ENCODE results near the gene UNC5A.

UNC5A gene

GRCh38 chr5:176902102-176902814, 91.9 kb downstream of the UNC5A start:
- no peak for FAIRE-seq
- no peak for DNase-seq (ENCODE audit: insufficient read length, low spot score)
- TF ChIP-seq, protein P1, sequence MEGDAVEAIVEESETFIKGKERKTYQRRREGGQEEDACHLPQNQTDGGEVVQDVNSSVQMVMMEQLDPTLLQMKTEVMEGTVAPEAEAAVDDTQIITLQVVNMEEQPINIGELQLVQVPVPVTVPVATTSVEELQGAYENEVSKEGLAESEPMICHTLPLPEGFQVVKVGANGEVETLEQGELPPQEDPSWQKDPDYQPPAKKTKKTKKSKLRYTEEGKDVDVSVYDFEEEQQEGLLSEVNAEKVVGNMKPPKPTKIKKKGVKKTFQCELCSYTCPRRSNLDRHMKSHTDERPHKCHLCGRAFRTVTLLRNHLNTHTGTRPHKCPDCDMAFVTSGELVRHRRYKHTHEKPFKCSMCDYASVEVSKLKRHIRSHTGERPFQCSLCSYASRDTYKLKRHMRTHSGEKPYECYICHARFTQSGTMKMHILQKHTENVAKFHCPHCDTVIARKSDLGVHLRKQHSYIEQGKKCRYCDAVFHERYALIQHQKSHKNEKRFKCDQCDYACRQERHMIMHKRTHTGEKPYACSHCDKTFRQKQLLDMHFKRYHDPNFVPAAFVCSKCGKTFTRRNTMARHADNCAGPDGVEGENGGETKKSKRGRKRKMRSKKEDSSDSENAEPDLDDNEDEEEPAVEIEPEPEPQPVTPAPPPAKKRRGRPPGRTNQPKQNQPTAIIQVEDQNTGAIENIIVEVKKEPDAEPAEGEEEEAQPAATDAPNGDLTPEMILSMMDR (IDR thresholded peaks at IDR 0.05; ENCODE audit: insufficient read depth, missing control alignments): no peak

DNA sequence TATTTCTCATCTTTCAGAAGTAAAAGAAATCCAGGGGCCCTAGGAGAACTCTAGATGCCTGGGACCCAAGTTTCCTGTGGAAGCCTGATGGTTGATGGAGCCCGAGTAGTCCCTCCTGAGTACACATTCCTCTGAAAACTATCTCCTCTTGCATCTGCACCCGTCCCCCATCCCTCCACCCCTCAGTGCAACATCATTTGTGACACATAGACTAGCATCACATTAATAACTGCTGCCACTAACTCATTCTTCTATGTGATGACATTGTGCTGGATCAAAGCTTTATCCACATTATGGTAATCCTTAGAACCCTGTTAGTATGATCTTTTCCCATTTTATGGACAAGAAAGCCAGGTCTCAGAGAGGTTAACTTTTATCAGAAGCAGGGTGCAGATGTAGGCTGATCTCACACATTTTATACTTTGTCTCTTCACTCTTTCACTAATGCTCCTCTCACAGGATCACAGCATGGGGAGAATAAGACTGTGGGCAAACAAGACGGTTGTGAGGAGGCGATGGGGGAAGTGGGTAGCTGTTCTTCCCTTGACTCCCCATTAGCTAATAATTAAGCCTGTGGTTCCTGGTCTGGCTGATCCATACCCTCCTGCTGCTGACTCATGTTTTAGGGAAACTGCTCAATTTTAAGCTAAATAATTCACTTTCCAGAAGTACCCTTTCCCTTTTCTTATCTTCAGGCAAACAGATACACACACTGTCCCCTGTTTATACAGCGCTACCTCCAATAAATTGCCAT, 92.7 kb downstream of the UNC5A start:
- FAIRE-seq: no peak
- TF ChIP-seq, protein P1 (IDR thresholded peaks at IDR 0.05; ENCODE audit: insufficient read depth, missing control alignments): no peak

GRCh38 chr5:176904276-176904675, 93.9 kb downstream of the UNC5A start:
- FAIRE-seq (no peak), DNase-seq (ENCODE audit: insufficient read length, low spot score) (no peak)
- TF ChIP-seq, protein P1 (IDR thresholded peaks at IDR 0.05; ENCODE audit: insufficient read depth, missing control alignments): no peak

More for the DNA sequence above, 92.7 kb downstream of the UNC5A start:
- DNase-seq (ENCODE audit: insufficient read length, low spot score): no peak

DNA sequence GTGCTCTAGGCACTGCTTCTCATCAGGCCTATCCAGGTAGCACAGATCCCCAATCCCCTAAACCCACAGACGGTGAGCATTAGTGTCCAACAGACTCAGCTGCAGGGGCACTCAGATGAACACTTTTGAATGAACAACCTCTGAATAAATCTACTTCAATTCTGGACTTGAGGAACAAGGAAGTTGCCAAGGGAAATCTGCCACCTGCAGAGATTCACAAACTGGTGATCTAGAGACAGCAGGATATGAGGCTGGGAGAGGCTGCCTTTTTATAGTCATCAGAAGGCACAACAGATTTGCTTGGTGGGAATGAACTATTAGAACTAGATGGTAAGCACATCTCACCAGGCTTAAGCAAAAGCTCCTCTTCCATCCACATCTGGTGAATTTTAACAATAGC, 95.8 kb downstream of the UNC5A start:
- DNase-seq (ENCODE audit: insufficient read length, low spot score): no peak
- TF ChIP-seq, protein P1 (IDR thresholded peaks at IDR 0.05; ENCODE audit: insufficient read depth, missing control alignments): no peak
- FAIRE-seq: no peak

DNA sequence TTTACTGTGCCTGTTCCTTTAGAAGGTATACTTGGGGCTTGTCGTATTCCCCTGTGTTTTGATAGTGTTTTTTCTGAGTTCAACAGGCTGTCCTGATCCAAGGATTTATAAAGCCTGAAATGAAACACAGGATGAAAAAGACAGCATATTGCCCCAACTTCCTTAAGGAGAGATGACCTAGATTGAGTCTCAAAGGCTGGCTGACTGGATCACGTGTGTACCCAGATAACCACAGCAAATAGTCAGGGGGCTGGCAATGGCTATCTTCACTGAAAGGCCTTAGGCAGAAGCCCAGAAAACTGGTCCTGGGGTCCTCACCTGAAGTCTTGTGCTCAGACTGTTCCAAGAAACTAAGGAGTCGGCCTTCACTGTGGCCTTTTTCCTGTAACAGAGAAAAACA, 96.4 kb downstream of the UNC5A start:
- no peak for FAIRE-seq
- DNase-seq (ENCODE audit: insufficient read length, low spot score): no peak
- TF ChIP-seq, protein P1 (IDR thresholded peaks at IDR 0.05; ENCODE audit: insufficient read depth, missing control alignments): no peak

GRCh38 chr5:176908675-176909368, 98.5 kb downstream of the UNC5A start:
- FAIRE-seq: no peak
- DNase-seq (ENCODE audit: insufficient read length, low spot score): no peak
- TF ChIP-seq, protein P1 (IDR thresholded peaks at IDR 0.05; ENCODE audit: insufficient read depth, missing control alignments): no peak

Data from D721Med (cell line).